Erythroblast (primary cell): ENCODE measurements around the gene SEMA3E.

Experiments
- GATA1 ChIP-seq: IDR thresholded peaks from 2 replicates; pipeline ENCODE4 v1.6.1; 2011; ENCODE audit warnings: low read depth, mild to moderate bottlenecking, control low read depth, low read length, moderate library complexity
- POLR2A ChIP-seq: IDR thresholded peaks from 2 replicates; pipeline ENCODE4 v1.6.1; 2011; ENCODE audit warnings: mild to moderate bottlenecking, low read length

DNA sequence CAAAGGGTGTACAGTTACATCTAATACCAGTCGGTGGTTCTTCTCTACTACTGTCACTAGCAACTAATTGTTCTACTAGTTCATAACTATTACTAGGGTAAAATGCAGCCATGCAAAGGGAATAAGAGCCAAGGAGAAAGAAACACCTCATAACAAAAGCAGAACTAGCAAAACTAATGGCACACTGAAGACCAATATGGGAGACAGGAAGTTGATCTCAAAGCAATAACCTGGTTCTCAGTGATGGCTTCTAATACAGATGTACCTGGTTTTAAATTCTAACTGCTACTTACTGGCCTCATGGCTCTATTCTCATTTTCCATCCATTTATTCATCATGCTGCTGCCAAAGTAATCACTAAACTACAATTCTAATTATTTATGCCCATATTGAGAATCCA, 170.3 kb downstream of the SEMA3E start:
- no peak for TF ChIP-seq POLR2A
- TF ChIP-seq GATA1 = no peak
